Tibial nerve (tissue), 4 donors: ENCODE results near the gene CLDND1. TPM values are rescaled to one million over a fixed set of nuclear protein-coding genes. Genes with fewer than 3 reads are reported as not detected.

ENCODE experiments used
- DNase-seq, 2 donors: peaks; one replicate each; pipeline ENCODE4 v3.0.0-alpha.2; 2019; ENCODE audit warnings: low spot score in 2 of 2
- H3K27ac ChIP-seq, 4 donors: fragments of 200-600 bp; sonication (generic) in 3 of 4; one replicate each; pipeline ENCODE4 v1.5.1; 2017 to 2019; ENCODE audit warnings: mild to moderate bottlenecking in 1 of 4
- H3K27me3 ChIP-seq, 2 donors: fragments of 200-600 bp; sonication (generic) in 1 of 2; one replicate each; pipeline versions ENCODE4 v1.5.1 to v1.6.0; 2017 to 2019
- H3K36me3 ChIP-seq, 3 donors: fragments of 200-600 bp; sonication (generic); one replicate each; pipeline ENCODE4 v1.5.1; 2018 to 2019
- H3K4me1 ChIP-seq, 4 donors: fragments of 200-600 bp; sonication (generic) in 3 of 4; one replicate each; pipeline ENCODE4 v1.5.1; 2017 to 2019
- H3K4me3 ChIP-seq, 4 donors: fragments of 200-600 bp; sonication (generic) in 3 of 4; one replicate each; pipeline ENCODE4 v1.5.1; 2017 to 2019; ENCODE audit warnings: mild to moderate bottlenecking in 1 of 4, moderate library complexity in 1 of 4
- H3K9me3 ChIP-seq, 4 donors: fragments of 200-600 bp; sonication (generic) in 3 of 4; one replicate each; pipeline ENCODE4 v1.5.1; 2017 to 2019
- CTCF ChIP-seq, 5 experiments: fragments of 200-600 bp in 3 of 5; fragments of 450-650 bp in 2 of 5; sonication (generic) in 3 of 5; IDR thresholded peaks; one replicate each; pipeline ENCODE4 v1.5.1; 2016 to 2019; ENCODE audit warnings: antibody characterized with exemption in 5 of 5, mild to moderate bottlenecking in 3 of 5, moderate library complexity in 2 of 5
- EP300 ChIP-seq, 2 donors: sonication (generic); formaldehyde crosslinking; IDR thresholded peaks; one replicate each; pipeline ENCODE4 v1.6.1; 2017; ENCODE audit warnings: antibody characterized with exemption in 2 of 2, mild to moderate bottlenecking in 1 of 2
- POLR2A ChIP-seq, 2 donors: fragments of 450-650 bp; IDR thresholded peaks; one replicate each; pipeline ENCODE4 v1.6.1; 2017; ENCODE audit warnings: antibody characterized with exemption in 2 of 2, mild to moderate bottlenecking in 2 of 2, moderate library complexity in 2 of 2
- WGBS, 2 donors: methylation state at CpG; one replicate each; pipeline ENCODE4 v1.1.5; 2018; 5-methylcytosine and 5-hydroxymethylcytosine counted together
- total RNA-seq, 4 donors: library from RNA; depleted of rRNA; stranded (reverse); fragments of >200 nt; gene quantifications; one replicate each; pipeline ENCODE4 v1.1.0, GENCODE V29; 2016

CLDND1 gene
- total RNA-seq, 4 donors from 2014 or later: 106 to 191 (median 172) TPM

DNA sequence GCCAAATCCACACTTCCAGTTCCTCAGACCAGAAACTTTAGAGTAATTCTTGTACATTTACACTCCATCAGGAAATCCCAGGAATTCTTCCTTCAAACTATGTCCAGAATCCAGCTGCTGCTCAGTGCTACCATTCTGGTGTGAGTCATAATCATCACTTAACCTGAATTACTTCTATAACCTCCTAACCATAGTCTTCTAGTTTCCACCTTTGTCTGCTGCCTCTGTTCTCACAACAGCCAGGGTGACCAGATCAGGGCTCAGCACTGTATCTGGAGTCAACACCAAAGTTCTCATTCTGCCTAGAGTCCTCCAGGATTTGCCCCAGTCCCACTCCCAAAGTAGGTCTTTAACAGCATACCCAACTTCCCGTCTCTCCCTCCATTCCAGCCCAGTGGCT lies 3.4 kb downstream of the CLDND1 start:
- TF ChIP-seq CTCF (IDR thresholded peaks at IDR 0.05) (no peak), EP300 (IDR thresholded peaks at IDR 0.05) (no peak), POLR2A (IDR thresholded peaks at IDR 0.05) (no peak)

DNA sequence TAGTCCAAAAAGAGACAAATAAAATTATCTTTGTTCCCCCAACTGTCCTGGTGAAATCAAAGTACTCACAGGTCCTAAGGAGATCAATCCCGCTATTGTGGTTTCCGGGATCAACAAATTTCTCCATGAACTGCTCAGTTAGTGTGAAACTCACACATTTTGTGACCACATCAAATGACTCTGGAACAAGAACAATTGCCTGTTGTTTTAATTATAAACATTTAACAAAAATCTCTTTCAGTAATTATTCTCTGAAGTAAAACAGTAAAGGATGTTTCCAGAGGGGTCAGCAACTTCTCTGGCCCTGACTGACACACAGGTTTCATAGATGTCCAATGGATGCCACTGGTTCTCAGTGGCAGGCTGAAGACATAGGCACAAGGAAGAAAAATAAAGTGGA lies 3.9 kb downstream of the CLDND1 start:
- no peak for TF ChIP-seq EP300 (IDR thresholded peaks at IDR 0.05)
- TF ChIP-seq CTCF (IDR thresholded peaks at IDR 0.05): no peak
- no peak for TF ChIP-seq POLR2A (IDR thresholded peaks at IDR 0.05)
- H3K27ac ChIP-seq: no peak overlapping the region
- WGBS, 2 donors: 80 to 86% methylated on average over 2 of the region's 2 CpGs
- H3K36me3 ChIP-seq: peaks cover 0 to 48% (median 0%) of the 10 kb centered on the region in 3 donors
- H3K4me3 ChIP-seq: no peak overlapping the region
- peaks cover 0 to 43% (median 7%) of the 10 kb centered on the region in 4 donors for H3K4me1 ChIP-seq
- no peaks in the 10 kb centered on the region for H3K27me3 ChIP-seq
- DNase-seq: no peak
- H3K9me3 ChIP-seq: no peaks in the 10 kb centered on the region

More for the DNA sequence above, 3.4 kb downstream of the CLDND1 start:
- Histone ChIP-seq H3K9me3 (no peaks in the 10 kb centered on the region), H3K27me3 (no peaks in the 10 kb centered on the region), H3K27ac (no peak overlapping the region), H3K4me1 (peaks cover 0 to 43% (median 7%) of the 10 kb centered on the region in 4 donors), H3K36me3 (peaks cover 0 to 48% (median 0%) of the 10 kb centered on the region in 3 donors), H3K4me3 (no peak overlapping the region)
- WGBS, 2 donors: 96 to 97% methylated on average over 1 of the region's 1 CpG
- no peak for DNase-seq

DNA sequence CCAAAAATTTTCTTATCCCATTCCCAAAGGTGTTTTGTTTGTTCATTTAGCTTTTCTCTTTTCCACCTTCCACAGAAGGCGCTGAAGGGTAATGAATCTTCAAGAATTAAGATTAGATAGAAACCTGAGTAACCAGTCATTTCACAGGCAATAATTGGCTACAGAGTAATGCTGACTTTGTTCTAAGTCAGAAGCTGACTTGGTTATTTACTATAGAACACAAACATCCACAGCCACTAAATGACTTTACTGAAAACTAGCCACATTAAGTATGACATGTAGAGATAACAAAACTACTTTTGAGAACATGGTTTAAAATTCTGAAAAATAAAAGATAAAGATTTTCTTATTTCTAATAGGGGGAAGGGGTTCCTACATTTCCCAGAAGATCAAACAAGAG lies 7.8 kb downstream of the CLDND1 start:
- H3K4me3 ChIP-seq: no peak overlapping the region
- H3K36me3 ChIP-seq: peaks cover 0 to 85% (median 0%) of the 10 kb centered on the region in 3 donors

GRCh38 chr3:98513736-98514135 lies 9.0 kb downstream of the CLDND1 start:
- H3K4me1 ChIP-seq: peaks cover 0 to 6% (median 0%) of the 10 kb centered on the region in 4 donors
- WGBS, 2 donors: 96 to 98% methylated on average over 3 of the region's 3 CpGs

More for the DNA sequence above, 7.8 kb downstream of the CLDND1 start:
- Histone ChIP-seq H3K9me3 (no peaks in the 10 kb centered on the region), H3K4me1 (peaks cover 0 to 18% (median 0%) of the 10 kb centered on the region in 4 donors), H3K27ac (no peak overlapping the region), H3K27me3 (no peaks in the 10 kb centered on the region)
- DNase-seq: no peak
- no peak for TF ChIP-seq POLR2A (IDR thresholded peaks at IDR 0.05)
- no peak for TF ChIP-seq EP300 (IDR thresholded peaks at IDR 0.05)
- no peak for TF ChIP-seq CTCF (IDR thresholded peaks at IDR 0.05)
- WGBS, 2 donors: 91 to 93% methylated on average over 1 of the region's 1 CpG

More at GRCh38 chr3:98513736-98514135, 9.0 kb downstream of the CLDND1 start:
- no peak overlapping the region for H3K27ac ChIP-seq
- TF ChIP-seq EP300 (IDR thresholded peaks at IDR 0.05) (no peak), CTCF (IDR thresholded peaks at IDR 0.05) (no peak), POLR2A (IDR thresholded peaks at IDR 0.05) (no peak)
- no peaks in the 10 kb centered on the region for H3K27me3 ChIP-seq
- H3K9me3 ChIP-seq: no peaks in the 10 kb centered on the region
- H3K4me3 ChIP-seq: no peak overlapping the region
- H3K36me3 ChIP-seq: peaks cover 0 to 84% (median 0%) of the 10 kb centered on the region in 3 donors
- DNase-seq: no peak
